ENCODE data around the gene PIBF1.
"Not testable (repeated sequence)": the region's sequence is repeated elsewhere in the genome, so short reads cannot be mapped to it uniquely, and the experiment has no call there.

PIBF1 gene

DNA sequence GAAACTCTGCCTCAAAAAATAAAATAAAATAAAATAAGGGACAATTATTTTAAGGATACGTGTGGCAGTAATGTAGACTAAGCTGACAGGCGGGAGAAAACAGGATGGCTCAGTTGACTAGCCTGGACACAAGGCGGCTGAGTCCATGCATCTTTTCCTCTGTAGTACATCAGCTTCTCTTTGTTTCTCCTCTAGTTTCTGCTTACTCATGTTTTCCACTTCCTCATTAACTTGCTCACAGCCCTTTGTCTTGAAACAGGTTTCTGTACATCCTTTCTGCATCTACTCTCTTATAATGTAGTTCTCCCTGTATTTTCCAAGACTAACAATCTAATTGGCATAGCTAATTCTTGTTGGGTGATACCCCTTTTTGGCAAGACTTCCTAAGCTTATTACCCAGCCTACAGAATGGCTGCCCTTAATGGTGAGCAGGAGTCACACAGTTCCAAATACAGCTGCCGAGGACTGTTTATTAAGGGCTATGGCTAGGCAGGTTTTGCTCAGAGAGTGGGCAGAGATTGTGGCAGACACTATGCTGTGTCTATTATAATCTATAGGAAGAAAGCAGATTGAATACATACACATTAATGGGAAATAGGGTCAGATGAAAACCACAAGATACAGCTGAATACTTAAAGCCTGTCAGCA lies 218.2 kb downstream of the PIBF1 start:
- DNase-seq (ENCODE audit: extremely low read depth in 1 of 2, low read depth in 1 of 2), result no peak

DNA sequence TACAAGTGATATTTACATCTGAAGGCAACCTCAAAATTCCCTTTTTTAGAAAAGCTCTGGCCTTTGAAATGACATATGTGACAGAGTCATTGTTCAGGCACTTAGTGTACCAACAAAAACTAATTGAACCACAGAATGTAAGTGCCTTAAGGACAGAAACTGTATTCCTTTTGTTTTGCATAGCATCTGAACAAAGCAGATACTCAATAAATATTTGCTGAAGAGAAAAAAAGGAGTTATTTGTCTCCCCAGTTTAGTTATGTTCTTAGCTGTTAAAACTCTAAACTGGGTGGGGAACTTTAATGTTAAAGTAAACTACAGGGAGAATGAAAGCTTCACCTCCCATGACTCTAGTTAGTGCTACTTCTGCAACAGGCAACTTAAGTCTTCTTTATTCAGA lies 220.0 kb downstream of the PIBF1 start:
- DNase-seq (ENCODE audit: extremely low read depth in 1 of 2, low read depth in 1 of 2), result no peak

DNA sequence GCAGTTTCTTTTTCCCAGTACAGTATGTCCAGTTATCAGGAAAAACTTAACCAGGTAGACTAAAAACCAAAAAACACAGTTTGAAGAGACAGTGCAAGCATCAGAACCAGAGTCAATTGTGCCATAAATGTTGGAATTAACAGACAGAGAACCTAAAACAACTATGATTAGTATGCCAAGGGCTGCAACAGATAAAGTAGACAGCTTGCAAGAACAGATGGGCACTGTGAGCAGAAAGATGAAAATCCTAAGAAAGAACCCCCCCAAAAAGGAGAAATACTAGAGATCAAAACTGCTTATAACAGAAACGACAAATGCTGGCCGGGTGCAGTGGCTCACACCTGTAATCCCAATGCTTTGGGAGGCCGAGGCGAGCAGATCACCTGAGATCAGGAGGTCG lies 229.8 kb downstream of the PIBF1 start:
- DNase-seq (ENCODE audit: extremely low read depth in 1 of 2, low read depth in 1 of 2), result no peak

DNA sequence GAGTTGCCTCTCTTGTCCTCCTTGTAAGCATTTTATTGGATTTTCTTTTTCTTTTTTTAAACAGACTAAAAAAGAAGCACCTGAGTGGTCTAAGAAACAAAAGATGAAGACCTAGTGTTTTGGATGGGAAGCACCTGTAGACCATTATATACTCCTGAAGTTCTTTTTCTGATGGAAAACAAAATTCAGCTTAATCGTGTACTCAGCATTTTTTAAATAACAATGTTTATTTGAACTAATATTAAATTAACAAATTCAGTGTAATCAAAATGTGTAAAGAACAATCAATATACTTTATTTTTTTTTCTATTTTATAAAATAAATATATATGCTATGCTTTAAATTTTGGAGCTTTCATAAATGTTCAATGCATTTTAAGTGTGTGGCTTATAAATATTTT lies 233.9 kb downstream of the PIBF1 start:
- no peak for DNase-seq (ENCODE audit: extremely low read depth in 1 of 2, low read depth in 1 of 2)

DNA sequence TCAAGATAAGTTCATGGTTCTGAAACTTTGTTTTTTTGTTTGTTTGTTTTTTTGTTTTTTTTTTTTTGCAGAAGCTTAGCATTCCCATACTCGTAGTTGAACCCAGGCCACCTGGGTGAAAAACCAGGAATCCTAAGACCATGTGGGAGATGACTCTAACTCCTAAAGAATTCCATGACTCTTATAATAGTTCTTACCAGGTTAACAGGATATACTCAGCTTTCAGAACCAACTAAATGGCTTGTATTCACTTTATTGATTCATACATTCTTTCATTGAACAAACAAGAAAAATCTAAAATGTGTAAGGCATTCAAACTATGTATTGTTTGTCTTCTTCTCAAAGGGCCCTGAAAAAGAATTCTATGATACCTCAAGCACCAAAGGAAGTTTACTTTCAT lies 236.4 kb downstream of the PIBF1 start:
- no peak for DNase-seq (ENCODE audit: extremely low read depth in 1 of 2, low read depth in 1 of 2)

DNA sequence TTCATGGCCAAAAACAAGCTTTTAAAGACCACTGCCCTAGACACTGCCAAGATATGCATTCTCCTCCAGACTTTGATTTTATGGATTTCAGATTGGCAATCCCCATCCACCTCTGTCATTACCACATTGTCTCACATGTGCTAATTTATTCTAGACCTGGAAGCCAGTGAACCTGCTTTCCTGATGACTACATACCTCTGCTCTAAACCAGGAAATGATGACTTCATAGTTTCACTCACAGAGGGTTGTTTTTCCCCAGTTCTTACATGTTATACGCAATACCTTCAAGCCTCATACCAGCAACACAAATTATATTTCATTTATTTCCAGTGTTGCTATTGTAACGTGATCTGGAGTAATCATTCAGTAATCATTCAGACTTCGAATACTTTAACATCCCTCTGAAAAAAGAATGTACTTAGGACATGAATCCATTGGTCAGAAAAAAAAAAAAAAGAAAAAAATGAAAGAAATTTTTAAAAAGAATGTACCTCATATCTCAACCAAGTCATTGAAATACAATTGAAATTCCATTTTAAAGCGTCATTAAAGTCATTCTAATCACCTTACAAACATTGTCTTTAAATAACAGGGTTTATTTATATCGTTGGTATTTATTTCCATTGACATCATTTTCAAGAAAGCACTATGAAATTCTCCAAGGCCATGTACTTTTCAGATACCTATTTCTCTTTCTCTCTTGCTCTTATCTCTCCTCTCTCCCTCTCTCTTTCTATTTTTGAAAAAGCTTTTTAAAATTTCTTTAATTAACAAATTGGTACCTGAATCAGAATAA lies 243.5 kb downstream of the PIBF1 start:
- no peak for DNase-seq (ENCODE audit: extremely low read depth in 1 of 2, low read depth in 1 of 2)

DNA sequence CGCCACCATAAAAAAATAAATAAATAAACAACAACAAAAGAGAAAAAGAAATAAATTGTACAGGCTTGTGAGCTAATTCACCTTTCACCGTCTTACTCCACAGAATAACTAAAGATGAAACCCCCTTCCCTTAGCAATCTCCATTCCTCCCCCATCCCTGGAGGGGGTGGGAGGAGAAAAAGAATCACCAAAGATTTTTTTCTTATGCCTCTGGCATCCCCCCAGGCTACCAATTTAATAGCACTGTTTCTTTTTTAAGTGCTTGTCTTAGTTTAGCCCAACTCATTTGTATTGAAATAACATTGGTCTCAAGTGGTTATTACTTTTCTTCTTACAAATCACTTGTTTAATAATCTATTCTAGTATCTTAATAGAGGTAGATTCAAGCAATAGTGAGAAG lies 253.0 kb downstream of the PIBF1 start:
- no peak for DNase-seq (ENCODE audit: extremely low read depth in 1 of 2, low read depth in 1 of 2)

DNA sequence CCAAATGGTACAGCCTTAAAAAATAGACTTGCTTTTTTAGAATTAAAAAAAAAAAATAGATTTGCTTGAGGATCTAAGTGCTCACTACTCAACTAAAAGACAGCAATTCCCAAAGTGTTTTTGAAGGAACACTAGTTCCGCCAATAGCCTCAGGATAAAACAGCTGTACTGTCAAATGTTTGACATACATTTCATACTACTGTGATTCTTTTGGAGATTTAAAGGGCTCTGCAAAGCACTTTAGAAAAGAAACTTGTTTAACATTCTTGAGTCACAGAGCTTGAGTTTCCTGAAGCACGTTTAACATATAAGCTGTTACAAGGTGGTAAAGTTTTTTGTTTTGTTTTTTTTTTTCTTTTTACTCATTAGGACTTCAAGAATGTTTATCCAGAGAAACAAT lies 253.7 kb downstream of the PIBF1 start:
- DNase-seq (ENCODE audit: extremely low read depth in 1 of 2, low read depth in 1 of 2), result no peak

DNA sequence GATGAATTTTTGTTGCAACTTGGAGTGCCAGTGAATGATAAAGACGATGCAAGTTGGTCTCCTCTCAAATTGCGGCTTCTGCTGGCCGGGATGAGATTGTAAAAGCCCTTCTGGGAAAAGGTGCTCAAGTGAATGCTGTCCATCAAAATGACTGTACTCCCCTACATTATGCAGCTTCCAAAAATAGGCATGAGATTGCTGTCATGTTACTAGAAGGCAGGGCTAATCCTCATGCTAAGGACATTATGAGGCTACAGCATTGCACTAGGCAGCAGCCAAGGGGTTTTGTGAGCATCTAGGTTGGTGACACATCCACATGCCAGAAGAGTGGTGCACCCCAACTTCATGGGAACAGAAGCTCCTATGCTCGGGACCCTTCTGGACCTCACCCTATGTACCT lies 254.6 kb downstream of the PIBF1 start:
- no peak for DNase-seq (ENCODE audit: extremely low read depth in 1 of 2, low read depth in 1 of 2)

DNA sequence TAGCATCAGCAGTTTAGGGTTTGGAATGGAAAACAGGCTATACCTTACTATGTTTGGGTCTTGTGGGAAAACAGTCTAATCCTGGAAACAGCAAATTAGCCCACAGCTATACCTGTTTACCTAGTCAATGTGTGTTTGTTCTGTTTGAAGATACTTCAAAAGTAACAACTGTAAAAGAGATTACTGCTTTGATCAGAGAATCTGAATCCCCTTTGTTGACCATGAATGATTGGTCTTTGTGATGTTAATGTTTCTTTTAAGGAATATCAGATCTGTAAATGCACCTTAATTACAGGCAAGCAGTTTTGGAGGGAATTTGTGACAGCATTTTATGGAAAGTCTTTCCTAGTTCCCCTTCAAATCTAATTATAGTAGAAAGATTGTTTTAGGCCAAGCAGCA lies 256.1 kb downstream of the PIBF1 start:
- no peak for DNase-seq (ENCODE audit: extremely low read depth in 1 of 2, low read depth in 1 of 2)

DNA sequence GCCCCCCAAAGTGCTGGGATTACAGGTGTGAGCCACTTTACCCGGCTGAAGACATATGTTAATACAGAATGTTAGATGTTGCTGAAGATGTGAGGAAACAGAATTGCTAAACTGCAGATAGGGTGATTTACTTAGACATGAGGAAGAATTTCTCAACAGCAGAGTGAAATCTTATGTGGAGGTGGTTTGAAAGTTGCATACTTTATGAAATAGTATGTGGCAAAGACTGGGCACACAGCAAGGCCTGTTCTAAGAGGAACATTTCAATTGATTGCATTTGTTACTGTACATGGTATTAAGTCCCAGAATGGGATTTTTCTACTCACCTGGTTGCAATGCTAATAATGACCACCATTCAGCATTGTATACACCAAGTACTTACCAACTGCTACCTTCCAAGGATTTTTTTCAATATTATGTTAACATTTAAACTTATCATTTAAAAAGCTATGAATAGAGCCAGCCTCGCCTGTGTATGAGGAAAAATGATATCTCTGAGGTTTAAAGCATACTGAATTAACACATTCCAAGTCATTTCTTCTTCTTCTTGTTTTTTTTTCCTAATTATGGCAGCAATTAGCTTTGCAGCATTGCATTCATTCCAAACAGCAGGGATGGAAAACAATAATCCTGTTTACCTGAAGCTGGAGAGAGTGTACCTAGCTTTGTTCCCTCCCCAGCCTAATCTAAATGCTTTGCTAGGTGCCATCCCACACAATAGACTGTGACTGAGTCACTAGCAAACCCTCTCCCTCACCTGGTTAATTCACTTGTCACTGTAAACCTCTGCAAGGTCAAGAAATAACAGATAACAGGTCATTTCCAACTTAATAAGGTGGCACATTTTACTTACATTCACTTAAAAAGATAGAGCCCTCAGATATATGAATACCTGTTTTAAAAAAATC lies 257.5 kb downstream of the PIBF1 start:
- no peak for DNase-seq (ENCODE audit: extremely low read depth in 1 of 2, low read depth in 1 of 2)

DNA sequence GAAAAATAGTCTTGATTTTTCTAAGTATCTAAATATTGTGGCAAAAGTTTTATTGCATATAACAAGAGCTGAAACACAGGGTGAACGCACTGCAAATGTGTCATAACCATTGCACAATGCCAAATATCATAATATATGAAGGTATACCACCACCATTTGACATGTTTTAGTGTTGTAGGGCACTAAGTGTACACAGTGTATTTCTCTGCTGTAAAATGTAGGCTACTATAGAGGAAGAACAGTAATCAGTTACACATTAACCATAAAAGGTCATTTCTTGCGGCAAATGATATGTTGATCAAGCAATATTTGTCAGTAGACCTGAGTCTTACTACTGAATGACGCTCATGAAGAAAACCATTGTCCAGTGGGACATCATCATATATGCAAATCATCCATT lies 258.6 kb downstream of the PIBF1 start:
- no peak for DNase-seq (ENCODE audit: extremely low read depth in 1 of 2, low read depth in 1 of 2)

DNA sequence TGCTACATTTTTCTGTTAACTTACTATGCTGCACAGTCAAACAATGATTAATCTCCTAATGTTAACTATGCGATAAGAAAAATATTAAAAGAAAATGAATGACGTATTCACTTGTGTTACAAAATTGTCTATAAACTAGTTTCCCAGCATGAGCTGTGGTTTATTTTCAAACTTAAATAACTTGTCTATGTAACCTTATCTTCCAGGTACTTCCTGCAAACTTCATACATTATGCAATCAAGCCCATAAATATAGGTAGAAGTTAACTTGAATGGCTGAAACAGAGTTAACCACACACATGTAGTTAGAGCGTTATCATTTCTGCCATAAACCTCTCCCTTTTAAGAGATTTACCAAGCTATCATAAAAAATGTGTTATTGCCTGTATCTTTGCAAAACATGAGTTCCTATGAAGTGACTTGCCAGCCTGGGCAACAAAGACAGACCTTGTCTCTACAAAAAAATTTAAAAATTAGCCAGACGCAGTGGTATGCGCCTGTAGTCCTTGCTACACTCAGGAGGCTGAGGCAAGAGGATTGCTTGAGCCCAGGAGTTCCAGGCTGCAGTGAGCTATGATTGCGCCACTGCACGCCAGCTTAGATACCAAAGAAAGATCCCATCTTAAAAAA lies 259.1 kb downstream of the PIBF1 start:
- no peak for DNase-seq (ENCODE audit: extremely low read depth in 1 of 2, low read depth in 1 of 2)

DNA sequence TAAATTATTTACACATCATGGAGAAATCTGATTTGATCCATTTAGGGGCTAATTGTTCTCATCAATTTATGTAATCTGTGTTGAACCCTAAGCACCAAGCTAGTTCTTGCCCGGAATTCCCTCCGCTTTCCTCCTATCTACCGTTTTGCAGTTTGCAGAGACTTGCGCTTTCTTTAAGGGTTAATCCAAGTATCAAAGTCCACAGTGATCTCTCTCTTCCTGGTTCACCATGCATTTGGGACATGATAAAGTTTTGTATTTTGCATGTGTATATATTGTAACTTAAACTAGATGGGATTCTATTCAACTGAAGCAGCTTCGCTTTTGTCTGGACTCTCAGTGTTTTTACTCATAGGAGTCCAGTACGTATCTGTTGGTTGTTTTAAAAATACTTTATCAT lies 263.1 kb downstream of the PIBF1 start:
- DNase-seq (ENCODE audit: extremely low read depth in 1 of 2, low read depth in 1 of 2), result no peak

DNA sequence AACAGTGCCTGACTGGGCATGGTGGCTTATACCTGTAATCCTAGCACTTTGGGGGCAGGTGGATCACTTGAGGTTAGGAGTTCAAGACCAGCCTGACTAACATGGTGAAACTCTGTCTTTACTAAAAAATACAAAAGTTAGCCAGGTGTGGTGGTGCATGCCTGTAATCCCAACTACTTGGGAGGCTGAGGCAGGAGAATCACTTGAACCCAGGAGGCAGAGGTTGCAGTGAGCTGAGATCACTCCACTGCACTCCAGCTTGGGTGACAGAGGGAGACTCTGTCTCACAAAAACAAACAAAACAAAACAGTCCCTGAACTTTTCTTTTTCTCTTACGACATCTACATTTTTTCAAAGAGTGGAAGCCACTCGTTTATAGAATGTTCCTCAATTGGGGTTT lies 266.7 kb downstream of the PIBF1 start:
- DNase-seq (ENCODE audit: extremely low read depth in 1 of 2, low read depth in 1 of 2), result not testable (repeated sequence)

DNA sequence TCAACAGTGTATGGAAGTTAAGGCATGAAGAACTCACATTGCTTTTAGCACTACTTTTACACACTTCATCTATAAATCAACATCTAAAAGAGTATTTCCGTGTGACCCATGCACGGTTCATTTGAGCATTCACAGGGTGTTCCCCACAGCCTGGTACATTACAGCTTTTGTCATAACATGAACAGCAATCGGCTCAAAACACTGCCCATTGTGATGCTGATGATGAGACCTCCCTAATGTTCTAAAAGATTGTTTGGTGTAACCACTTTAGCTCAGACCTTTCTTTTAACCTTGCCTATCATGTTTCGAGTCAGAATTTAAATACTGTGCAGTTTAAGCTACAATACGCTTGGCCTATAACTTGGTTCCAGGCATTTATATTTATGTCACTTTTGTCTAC lies 272.8 kb downstream of the PIBF1 start:
- DNase-seq (ENCODE audit: extremely low read depth in 1 of 2, low read depth in 1 of 2), result no peak

DNA sequence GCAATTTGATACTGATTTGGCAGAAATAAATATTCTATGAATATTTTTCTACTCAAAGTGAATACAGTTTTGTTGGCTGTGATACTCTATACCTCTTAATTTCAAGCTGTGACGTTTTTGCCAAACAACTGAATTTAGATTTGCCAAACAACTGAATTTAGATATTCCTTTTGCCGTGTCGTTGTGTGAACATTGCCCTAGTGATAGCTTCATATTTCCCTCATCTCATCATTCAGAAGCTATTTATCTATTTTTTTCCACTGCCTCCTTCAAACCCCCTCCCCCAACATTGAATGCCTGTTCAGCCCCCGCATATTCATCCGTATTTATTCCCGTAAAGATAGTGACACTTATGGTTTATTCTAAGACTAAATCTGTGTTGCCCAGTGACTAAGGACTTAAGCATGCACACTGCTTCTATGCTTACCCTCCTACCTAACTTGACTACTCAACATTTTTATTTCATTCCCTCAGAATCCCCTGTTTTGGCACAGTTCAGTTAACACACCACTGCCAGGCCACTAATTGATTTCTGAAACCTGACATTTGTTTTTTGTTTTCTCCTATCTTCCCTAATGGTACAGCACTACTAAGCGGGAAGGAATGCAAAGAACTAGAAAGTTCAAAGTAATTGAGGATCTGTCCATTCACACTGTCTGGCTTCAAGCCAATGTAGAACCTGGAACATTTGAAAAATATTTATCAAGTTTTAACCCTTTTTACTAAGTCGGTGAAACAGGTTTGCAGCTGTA lies 274.1 kb downstream of the PIBF1 start:
- DNase-seq (ENCODE audit: extremely low read depth in 1 of 2, low read depth in 1 of 2), result no peak

DNA sequence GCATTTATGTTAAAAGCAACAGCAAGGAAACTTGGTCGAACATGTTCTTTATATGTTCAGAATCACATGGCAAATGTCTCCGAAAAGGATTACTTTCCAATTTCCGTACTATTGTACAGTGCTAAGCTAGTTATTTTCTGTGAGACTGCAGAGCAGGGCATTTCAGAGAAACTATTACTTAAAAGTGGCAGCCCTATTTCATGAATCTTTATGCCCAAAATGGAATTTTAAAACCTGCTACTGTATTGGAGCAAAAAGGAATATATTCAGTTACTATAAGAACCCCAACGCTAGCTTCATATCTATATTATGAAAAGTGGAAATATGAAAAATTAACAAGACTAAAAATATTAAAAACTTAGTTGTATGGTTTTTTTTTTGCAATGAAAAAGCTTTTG lies 274.6 kb downstream of the PIBF1 start:
- DNase-seq (ENCODE audit: extremely low read depth in 1 of 2, low read depth in 1 of 2), result no peak

DNA sequence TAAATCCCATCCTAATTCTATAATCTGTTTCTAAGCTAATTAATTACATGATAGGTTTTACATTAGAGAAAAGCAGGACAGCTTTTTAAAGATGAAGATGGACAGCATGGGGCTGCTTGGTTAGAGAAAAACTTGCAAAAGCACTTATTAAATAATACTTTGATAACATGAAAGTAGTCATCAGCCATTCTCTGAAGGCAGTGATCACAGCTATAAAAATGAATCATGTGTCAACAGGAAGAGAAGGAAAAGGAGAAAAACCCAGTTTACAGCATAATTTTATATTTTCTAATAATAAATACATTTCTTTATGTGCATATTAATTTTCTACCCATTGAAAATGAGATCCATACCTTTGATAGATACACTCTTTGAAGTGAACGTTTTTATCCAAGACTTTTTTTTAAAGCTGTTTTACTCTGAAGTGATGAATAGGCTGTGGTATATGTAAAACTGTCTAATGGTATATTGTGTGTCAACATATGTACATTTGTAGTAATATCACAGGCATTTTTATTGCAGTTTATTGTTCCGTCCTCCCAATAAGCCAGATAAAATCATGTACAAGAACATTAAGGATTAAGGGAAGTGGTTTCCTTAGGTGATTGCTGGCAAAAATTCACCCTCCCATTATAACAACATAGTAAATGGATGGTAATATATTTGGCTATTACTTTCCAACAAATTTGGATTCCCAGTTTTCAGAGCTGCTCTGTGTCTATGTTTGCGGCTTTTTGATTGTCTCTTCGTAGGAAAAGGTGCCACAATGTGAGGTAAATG lies 275.5 kb downstream of the PIBF1 start:
- DNase-seq (ENCODE audit: extremely low read depth in 1 of 2, low read depth in 1 of 2), result no peak

DNA sequence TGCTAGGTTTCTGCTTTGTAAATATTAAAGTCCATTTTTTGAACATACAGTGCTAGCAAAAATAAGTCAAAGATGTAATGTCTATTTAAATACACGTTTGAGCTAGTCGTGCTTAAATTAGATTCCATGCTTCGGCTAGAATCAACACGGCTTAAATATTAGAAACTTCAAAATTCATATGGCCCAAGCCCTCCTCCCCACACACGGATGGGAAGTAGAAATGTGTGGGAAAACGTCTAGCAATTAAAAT lies 276.1 kb downstream of the PIBF1 start:
- DNase-seq (ENCODE audit: extremely low read depth in 1 of 2, low read depth in 1 of 2), result no peak

Measured in stimulated activated CD8-positive, alpha-beta memory T cell treated with anti-CD3 and anti-CD28 coated beads, Interleukin-7, amount 100 ng/mL, for 48 hours (primary cell).